ENCODE measurements around the gene TAS2R41. TPM values are rescaled to one million over a fixed set of nuclear protein-coding genes. Genes with fewer than 3 reads are reported as not detected.

Gene TAS2R41
- total and polyA plus RNA-seq, 2 of the 4 experiments (the other 2 are of a cell fraction) = not detected

DNA sequence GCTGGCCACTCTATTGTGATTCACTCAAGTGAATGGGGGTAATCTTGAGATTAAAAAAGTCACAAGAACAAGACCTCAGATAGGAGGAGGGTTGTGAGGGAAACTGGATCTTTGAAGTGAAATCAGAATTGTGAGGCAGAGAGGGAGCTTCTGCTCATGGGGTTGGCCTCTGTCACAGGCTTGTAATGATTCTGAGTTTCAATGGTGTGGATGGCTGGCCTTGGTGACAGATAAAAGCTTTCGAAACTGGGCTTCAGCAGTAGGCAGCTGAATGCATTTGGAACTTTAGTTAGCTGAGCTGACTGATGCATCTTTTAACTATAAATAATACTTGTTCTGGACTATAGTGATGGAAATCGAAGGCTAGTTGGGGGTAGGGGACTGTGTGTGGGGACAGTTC is 22.2 kb upstream of the TAS2R41 start:
- Histone ChIP-seq H3K36me3 (ENCODE audit: control insufficient read depth, insufficient read depth, low read length) (no peaks in the 10 kb centered on the region), H3K4me3 (ENCODE audit: insufficient read depth, low read depth, low read length) (no peak overlapping the region), H3K79me1 (ENCODE audit: low read depth in 1 of 2, low read length in 2 of 2) (no peaks in the 10 kb centered on the region), H2BK15ac (ENCODE audit: low read depth, low read length) (peak overlapping the region; percentile 6; the same call in 1 of the 3 replicates), H3K4me1 (ENCODE audit: control insufficient read depth, insufficient read depth, low read length) (peaks cover 16% of the 10 kb centered on the region), H3K9me1 (ENCODE audit: insufficient read depth, low read length) (peaks cover 10% of the 10 kb centered on the region), H3K27ac (ENCODE audit: insufficient read depth, low read length) (no peak overlapping the region), H2AK5ac (ENCODE audit: low read depth, low read length) (no peak overlapping the region), H2BK120ac (ENCODE audit: low read depth, low read length) (peak overlapping the region; percentile 20), H2AFZ (replicated peaks; ENCODE audit: low read length, poor library complexity) (no peak overlapping the region), H3K4me2 (ENCODE audit: low read depth, low read length) (no peak overlapping the region), H4K8ac (ENCODE audit: low read depth in 2 of 2, low read length in 2 of 2) (no peak overlapping the region), H3K23ac (ENCODE audit: low read depth, low read length) (no peak overlapping the region), H2AK9ac (replicated peaks; ENCODE audit: low read depth, low read length, poor library complexity) (no peak overlapping the region), H3K9ac (ENCODE audit: low read depth, low read length) (no peak overlapping the region), H2BK20ac (ENCODE audit: low read depth, low read length) (peak overlapping the region; percentile 8), H3K56ac (ENCODE audit: extremely low read depth, insufficient read depth, low read length) (no peak overlapping the region), H3K14ac (replicated peaks; ENCODE audit: low read depth, low read length) (0 out of 2 replicates have a peak overlapping the region, but pooled peaks have one; percentile 2), H3K4ac (ENCODE audit: low read depth, low read length) (no peak overlapping the region), H3K27me3 (ENCODE audit: control insufficient read depth, insufficient read depth, low read length) (no peaks in the 10 kb centered on the region), H3K18ac (ENCODE audit: low read depth, low read length) (peak overlapping the region; percentile 7; the same call in 1 of the 2 replicates), H4K91ac (ENCODE audit: insufficient read depth, low read depth, low read length) (peak overlapping the region; percentile 3; the same call in 1 of the 2 replicates), H4K20me1 (ENCODE audit: insufficient read depth, low read length) (no peaks in the 10 kb centered on the region; the same call in 1 of the 2 replicates), H3K9me3 (ENCODE audit: control insufficient read depth, insufficient read depth, low read length) (no peaks in the 10 kb centered on the region), H2BK5ac (ENCODE audit: low read depth, low read length, poor library complexity, severe bottlenecking) (no peak overlapping the region), H4K5ac (ENCODE audit: low read depth, low read length) (no peak overlapping the region)
- POLR2A ChIA-PET (ENCODE audit: unreplicated experiment) = no interaction called here
- ATAC-seq (ENCODE audit: low read depth) = no peak
- CTCF ChIA-PET = interaction anchor here (0.7 kb wide), 1 partner anchor 40 kb away, joined by 3 read pairs; no protein-coding TSS in a partner anchor
- TF ChIP-seq NFE2L2 (IDR thresholded peaks at IDR 0.05; ENCODE audit: low read depth, low read length) = no peak
- TF ChIP-seq CHD1 (IDR thresholded peaks at IDR 0.05; ENCODE audit: low read depth, low read length) = no peak
- no peak for TF ChIP-seq BHLHE40 (IDR thresholded peaks at IDR 0.05; ENCODE audit: low read depth, low read length)
- TF ChIP-seq CTCF (conservative IDR thresholded peaks at IDR 0.05; ENCODE audit: low read depth, low read length) = no peak
- TF ChIP-seq, protein P1, sequence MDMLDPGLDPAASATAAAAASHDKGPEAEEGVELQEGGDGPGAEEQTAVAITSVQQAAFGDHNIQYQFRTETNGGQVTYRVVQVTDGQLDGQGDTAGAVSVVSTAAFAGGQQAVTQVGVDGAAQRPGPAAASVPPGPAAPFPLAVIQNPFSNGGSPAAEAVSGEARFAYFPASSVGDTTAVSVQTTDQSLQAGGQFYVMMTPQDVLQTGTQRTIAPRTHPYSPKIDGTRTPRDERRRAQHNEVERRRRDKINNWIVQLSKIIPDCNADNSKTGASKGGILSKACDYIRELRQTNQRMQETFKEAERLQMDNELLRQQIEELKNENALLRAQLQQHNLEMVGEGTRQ (IDR thresholded peaks at IDR 0.05; ENCODE audit: low read depth, low read length) = no peak
- no peak for TF ChIP-seq FOS (IDR thresholded peaks at IDR 0.05; ENCODE audit: low read depth, low read length)
- no peak for TF ChIP-seq RAD21 (IDR thresholded peaks at IDR 0.05; ENCODE audit: low read length)
- in situ Hi-C loops (cut with MboI; ENCODE audit: low sequenced_read_pairs) (no loop called here), intact Hi-C loops (cut with micrococcal nuclease) (no loop called here), dilution Hi-C loops (cut with HindIII; ENCODE audit: low sequenced_read_pairs, unreplicated experiment) (no loop called here)
- no peak for DNase-seq
- no TSS peak for BruUV-seq (replicated peaks)
- no CpG with 5 or more reads among the region's 2 CpGs for WGBS, 2 experiments (ENCODE audit: extremely low coverage in 2 of 2, insufficient read length in 1 of 2)

Measured in IMR-90 (cell line).